Activated CD4-positive, alpha-beta T cell treated with anti-CD3 and anti-CD28 coated beads for 48 hours (primary cell): Measurements from ENCODE around the gene SLC17A2.

ENCODE experiments used
- DNase-seq: peaks from one replicate; pipeline ENCODE4 v3.0.0-alpha.2; 2020

The SLC17A2 gene

DNA sequence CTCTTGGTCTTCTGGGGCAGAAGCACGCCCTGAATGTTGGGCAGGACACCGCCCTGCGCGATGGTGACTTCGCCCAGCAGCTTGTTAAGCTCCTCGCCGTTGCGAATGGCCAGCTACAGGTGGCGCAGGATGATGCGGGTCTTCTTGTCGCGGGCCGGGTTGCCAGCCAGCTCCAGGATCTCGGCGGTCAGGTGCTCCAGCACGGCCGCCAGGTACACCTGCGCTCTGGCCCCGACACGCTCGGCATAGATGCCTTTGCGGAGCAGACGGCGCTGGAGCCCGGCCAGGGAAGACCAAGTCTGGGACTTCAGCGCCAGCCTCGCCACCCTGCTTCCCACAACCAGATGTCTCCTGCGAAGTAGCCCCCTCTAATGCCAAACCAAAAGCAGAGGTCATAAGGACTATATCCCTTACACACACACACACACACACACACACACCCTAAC is 48.4 kb downstream of the SLC17A2 start:
- peak; percentile 32 for DNase-seq

DNA sequence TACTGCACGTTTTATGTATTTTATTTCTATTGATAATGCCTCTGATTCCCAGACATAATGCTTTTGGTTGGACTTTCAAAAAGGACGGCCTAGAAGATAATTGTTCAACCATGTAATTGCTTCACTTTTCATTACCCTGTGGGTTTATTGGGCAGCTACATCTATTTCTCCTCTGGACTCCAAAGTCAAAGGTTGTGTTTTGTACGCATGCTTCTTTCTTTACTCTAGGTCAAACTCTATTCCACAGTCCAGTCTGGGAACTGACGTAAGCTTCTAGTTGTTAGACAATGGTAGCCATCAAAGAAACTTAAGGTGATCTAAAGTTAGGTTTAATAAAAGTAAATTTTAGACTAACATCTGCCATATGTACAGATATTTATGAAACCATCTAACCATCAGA is 49.9 kb downstream of the SLC17A2 start:
- DNase-seq = no peak

DNA sequence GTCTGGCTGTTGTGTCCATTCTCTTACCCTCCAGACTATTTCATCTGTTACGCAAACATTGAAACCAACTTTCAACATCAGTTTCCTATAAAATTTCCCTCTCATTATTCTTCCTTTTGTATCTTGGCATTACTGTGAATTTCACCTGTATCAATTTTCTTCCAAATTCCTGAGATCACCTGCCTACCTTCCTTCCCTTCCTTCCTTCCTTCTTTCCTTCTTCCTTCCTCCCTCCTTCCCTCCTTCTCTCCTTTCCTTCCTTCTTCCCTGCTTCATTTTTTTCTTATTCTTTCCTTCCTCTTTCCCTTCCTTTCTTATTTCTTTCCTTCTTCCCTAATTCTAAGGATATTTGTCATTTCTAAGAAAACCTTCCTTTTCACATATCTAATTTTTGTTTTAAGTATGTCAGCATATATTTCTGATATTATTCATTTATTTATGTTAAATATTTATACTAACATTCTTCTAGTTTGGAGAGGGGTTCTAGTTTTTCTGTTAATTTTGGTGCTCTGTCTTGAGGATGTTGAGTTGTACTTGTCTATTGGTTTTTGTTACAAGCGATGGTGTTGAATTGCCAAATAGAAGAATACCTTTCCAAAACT is 51.7 kb downstream of the SLC17A2 start:
- DNase-seq = no peak

DNA sequence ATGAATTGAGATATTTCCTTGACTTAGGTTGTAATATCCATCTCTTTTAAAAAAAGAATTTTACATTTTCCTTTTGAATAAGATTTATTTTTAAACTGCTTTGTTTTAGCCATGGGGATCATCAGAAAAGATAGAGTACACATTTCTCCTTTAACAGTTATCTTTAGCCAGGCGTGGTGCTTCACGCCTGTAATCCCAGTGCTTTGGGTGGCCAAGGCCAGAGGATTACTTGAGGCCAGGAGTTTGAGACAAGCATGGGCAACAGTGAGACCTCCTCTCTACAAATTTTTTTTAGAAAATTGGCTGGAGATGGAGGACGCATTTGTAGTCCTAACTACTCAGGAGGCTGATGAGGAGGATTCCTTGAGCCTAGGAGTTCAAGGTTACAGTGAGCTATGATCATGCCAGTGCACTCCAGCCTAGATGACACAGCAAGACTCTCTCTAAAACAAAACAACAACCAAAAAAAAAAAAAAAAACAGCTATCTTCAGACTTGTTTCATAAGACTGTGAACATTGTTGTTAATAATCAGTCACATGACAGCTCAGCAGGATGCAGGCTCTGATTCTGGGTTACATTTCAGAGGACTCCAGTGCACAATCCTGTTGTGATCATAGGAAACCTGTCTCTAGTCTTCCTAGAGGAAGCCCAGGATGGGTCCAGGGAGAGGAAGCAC is 54.4 kb downstream of the SLC17A2 start:
- no peak for DNase-seq

GRCh38 chr6:25875563-25875905 is 55.0 kb downstream of the SLC17A2 start:
- no peak for DNase-seq

DNA sequence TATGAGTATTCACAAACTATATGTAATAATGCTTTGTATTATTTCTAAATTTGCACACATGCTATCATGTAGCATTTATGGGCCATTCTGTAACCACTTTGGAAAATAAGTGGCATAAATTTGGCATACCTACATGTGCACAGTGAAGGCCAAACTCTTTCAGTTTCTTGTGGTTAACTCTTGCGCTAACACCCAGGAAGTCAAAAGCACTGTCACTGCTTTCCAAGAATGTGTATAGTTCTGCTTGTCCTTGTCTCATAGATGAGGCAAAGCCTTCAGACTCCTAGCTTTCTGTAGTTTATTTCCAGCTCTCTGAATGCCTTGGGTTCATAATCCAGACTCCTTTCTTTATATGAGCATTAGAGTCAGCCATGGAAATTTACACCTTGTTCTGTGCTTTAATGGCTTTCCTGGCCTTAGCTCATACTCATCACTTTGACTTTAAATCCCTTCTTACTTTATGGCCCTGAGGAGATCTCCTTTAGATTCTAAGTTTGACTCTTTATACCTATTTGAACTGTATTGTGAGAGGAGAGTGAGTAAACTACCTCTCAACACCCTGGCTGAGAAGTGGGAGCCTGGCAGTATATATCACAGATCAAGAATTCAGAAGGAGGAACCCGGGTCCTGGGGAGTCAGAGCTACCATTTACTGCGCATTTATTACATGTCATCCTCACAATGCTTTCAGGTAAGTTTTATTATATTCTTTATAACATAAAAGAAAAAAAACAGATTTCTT is 55.5 kb downstream of the SLC17A2 start:
- DNase-seq = no peak

DNA sequence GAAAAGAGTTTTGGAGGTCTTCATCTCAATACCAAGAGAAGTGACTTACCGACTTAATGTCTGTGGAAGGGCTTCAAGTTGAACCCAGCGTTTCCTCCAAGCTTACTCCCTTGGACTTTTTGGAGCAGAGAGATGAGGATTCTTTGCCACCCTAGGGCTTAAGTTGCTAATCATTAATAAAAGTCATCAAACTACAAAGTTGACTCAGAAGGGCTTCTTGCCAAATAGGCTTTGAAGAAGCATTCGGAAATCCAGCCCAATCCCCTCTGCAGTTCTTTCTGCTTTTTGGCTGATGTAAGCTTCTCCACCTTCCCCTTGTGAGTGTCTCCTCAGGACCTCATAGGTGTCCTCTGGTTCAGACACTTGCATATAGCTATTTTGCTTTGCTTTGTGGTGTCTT is 56.4 kb downstream of the SLC17A2 start, which contains the start of gene SLC17A3:
Gene SLC17A3, minus strand, starts transcription at position 126 of the 400 bp plus-strand sequence. CDS start 5,856 bp downstream, outside the sequence.
- no peak for DNase-seq

DNA sequence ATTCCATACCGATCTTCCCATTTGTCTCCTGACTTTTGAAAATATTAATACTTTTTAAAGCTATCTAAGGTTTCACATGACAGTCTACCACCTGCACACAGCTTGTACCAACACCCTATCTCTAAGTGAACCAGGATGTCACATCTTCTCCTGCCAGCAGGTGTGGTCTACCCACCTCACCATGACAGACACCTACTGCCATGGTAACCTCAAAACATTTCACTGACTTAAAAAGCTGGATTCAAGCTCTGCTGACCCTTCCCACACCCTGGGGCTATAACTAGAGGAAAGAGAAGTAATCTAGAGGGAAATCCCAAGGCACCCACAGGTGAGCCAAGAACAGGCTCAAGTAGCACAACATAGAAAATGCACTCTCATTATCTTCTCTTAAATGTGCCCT is 57.7 kb downstream of the SLC17A2 start:
- DNase-seq = no peak

GRCh38 chr6:25869840-25870239 is 60.7 kb downstream of the SLC17A2 start:
- DNase-seq = no peak

GRCh38 chr6:25868436-25869183 is 61.9 kb downstream of the SLC17A2 start:
- peak; percentile 3 for DNase-seq

DNA sequence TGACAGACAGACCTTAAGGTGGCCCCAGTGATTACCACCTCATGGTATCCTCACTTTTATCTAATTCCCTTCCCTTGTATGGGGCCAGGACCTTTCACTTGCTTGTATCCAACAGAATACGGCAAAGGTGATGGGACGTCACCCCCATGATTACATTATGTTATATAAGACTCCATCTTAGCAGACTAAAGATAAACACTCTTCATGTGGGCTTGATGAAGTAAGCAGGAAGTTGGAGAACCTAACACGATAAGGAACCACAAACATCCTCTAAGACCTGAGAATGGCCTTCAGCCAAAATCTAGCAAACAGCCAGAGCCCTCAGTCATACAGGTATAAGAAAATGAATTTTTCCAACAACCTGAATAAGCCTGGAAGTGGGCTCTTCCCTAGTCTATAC is 64.5 kb downstream of the SLC17A2 start:
- no peak for DNase-seq

GRCh38 chr6:25863360-25863759 is 67.1 kb downstream of the SLC17A2 start:
- DNase-seq = no peak
